ENCODE results near the gene DLGAP4. TPM values are rescaled to one million over a fixed set of nuclear protein-coding genes. Genes with fewer than 3 reads are reported as not detected.

Gene DLGAP4
- total RNA-seq, 2 donors from 2014 or later, result 62.9 to 78.2 TPM

- peak; percentile 29 for DNase-seq
- Histone ChIP-seq H3K27me3 (ENCODE audit: control insufficient read depth, insufficient read depth, low read length, poor library complexity, severe bottlenecking) (peaks cover 35% of the 10 kb centered on the region), H3K36me3 (ENCODE audit: control insufficient read depth, insufficient read depth, low read length) (no peaks in the 10 kb centered on the region), H3K9me3 (ENCODE audit: control insufficient read depth, low read length) (no peaks in the 10 kb centered on the region), H3K27ac (ENCODE audit: low read depth, low read length) (no peak overlapping the region), H3K4me3 (ENCODE audit: low read length) (no peak overlapping the region), H3K9ac (ENCODE audit: extremely low read depth, low read length, poor library complexity, severe bottlenecking) (no peak overlapping the region), H3K4me1 (ENCODE audit: control insufficient read depth, insufficient read depth, low read length) (no peaks in the 10 kb centered on the region)
- Mint-ChIP-seq H3K27me3 (ENCODE audit: insufficient read depth) (peaks cover 38% of the 10 kb centered on the region), H3K27ac (no peak overlapping the region), H3K4me1 (peaks cover 2% of the 10 kb centered on the region), H3K36me3 (ENCODE audit: low read depth) (no peaks in the 10 kb centered on the region), H3K9me3 (no peaks in the 10 kb centered on the region), H3K4me3 (no peak overlapping the region)
- TF ChIP-seq CTCF (conservative IDR thresholded peaks at IDR 0.05), result no peak
- WGBS, 2 experiments (ENCODE audit: insufficient coverage in 1 of 2, insufficient read length in 1 of 2), result 89% methylated on average over 11 to 22 of the region's 22 CpGs
Measured at GRCh38 chr20:36311854-36312723, 6.0 kb downstream of the DLGAP4 start.

GRCh38 chr20:36312724-36313441, 6.7 kb downstream of the DLGAP4 start:
- Histone ChIP-seq H3K27ac (ENCODE audit: low read depth, low read length) (no peak overlapping the region), H3K9ac (ENCODE audit: extremely low read depth, low read length, poor library complexity, severe bottlenecking) (no peak overlapping the region), H3K4me3 (ENCODE audit: low read length) (no peak overlapping the region), H3K36me3 (ENCODE audit: control insufficient read depth, insufficient read depth, low read length) (no peaks in the 10 kb centered on the region), H3K4me1 (ENCODE audit: control insufficient read depth, insufficient read depth, low read length) (no peaks in the 10 kb centered on the region), H3K9me3 (ENCODE audit: control insufficient read depth, low read length) (no peaks in the 10 kb centered on the region), H3K27me3 (ENCODE audit: control insufficient read depth, insufficient read depth, low read length, poor library complexity, severe bottlenecking) (peaks cover 27% of the 10 kb centered on the region)
- H3K27me3 Mint-ChIP-seq (ENCODE audit: insufficient read depth), result peaks cover 30% of the 10 kb centered on the region
- DNase-seq, result peak; percentile 40
- no peak for TF ChIP-seq CTCF (conservative IDR thresholded peaks at IDR 0.05)
- no peaks in the 10 kb centered on the region for H3K9me3 Mint-ChIP-seq
- no peaks in the 10 kb centered on the region for H3K36me3 Mint-ChIP-seq (ENCODE audit: low read depth)
- no peak overlapping the region for H3K27ac Mint-ChIP-seq
- whole genome bisulfite sequencing, 2 experiments (ENCODE audit: insufficient coverage in 1 of 2, insufficient read length in 1 of 2), result 83% methylated on average over 5 to 14 of the region's 14 CpGs
- no peaks in the 10 kb centered on the region for H3K4me1 Mint-ChIP-seq
- H3K4me3 Mint-ChIP-seq, result no peak overlapping the region

GRCh38 chr20:36313476-36313875, 7.3 kb downstream of the DLGAP4 start:
- no peak overlapping the region for H3K4me3 ChIP-seq (ENCODE audit: low read length)
- H3K36me3 ChIP-seq (ENCODE audit: control insufficient read depth, insufficient read depth, low read length), result no peaks in the 10 kb centered on the region
- Mint-ChIP-seq H3K9me3 (no peaks in the 10 kb centered on the region), H3K27me3 (ENCODE audit: insufficient read depth) (peaks cover 24% of the 10 kb centered on the region), H3K36me3 (ENCODE audit: low read depth) (no peaks in the 10 kb centered on the region), H3K27ac (no peak overlapping the region), H3K4me1 (no peaks in the 10 kb centered on the region), H3K4me3 (no peak overlapping the region)
- H3K27ac ChIP-seq (ENCODE audit: low read depth, low read length), result no peak overlapping the region
- WGBS, 2 experiments (ENCODE audit: insufficient coverage in 1 of 2, insufficient read length in 1 of 2), result 79 to 82% methylated on average over 2 to 3 of the region's 3 CpGs
- no peaks in the 10 kb centered on the region for H3K4me1 ChIP-seq (ENCODE audit: control insufficient read depth, insufficient read depth, low read length)
- TF ChIP-seq CTCF (conservative IDR thresholded peaks at IDR 0.05), result no peak
- peaks cover 21% of the 10 kb centered on the region for H3K27me3 ChIP-seq (ENCODE audit: control insufficient read depth, insufficient read depth, low read length, poor library complexity, severe bottlenecking)
- H3K9me3 ChIP-seq (ENCODE audit: control insufficient read depth, low read length), result no peaks in the 10 kb centered on the region
- no peak for DNase-seq
- no peak overlapping the region for H3K9ac ChIP-seq (ENCODE audit: extremely low read depth, low read length, poor library complexity, severe bottlenecking)

Data from endodermal cell (in vitro differentiated cells).